Glutamatergic neuron (in vitro differentiated cells): ENCODE measurements around the gene MNAT1. TPM values are rescaled to one million over a fixed set of nuclear protein-coding genes. Genes with fewer than 3 reads are reported as not detected.

Experiments
- DNase-seq: peaks from one replicate; pipeline ENCODE4 v3.0.0; 2022
- H3K27ac Mint-ChIP-seq: one replicate; pipeline ENCODE4 v1.8.0; 2020; ENCODE audit warnings: mild to moderate bottlenecking, mixed read lengths, inconsistent platforms; ENCODE audit not compliant: unreplicated experiment
- H3K27me3 Mint-ChIP-seq: one replicate; pipeline ENCODE4 v1.8.0; 2020; ENCODE audit warnings: mild to moderate bottlenecking, moderate library complexity, mixed read lengths, inconsistent platforms; ENCODE audit not compliant: unreplicated experiment
- H3K36me3 Mint-ChIP-seq: one replicate; pipeline ENCODE4 v1.8.0; 2020; ENCODE audit warnings: mild to moderate bottlenecking, mixed read lengths, inconsistent platforms; ENCODE audit not compliant: unreplicated experiment
- H3K4me1 Mint-ChIP-seq: one replicate; pipeline ENCODE4 v1.8.0; 2020; ENCODE audit warnings: mild to moderate bottlenecking, low read depth, mixed read lengths, inconsistent platforms; ENCODE audit not compliant: unreplicated experiment
- H3K4me3 Mint-ChIP-seq: one replicate; pipeline ENCODE4 v1.8.0; 2020; ENCODE audit warnings: mild to moderate bottlenecking, mixed read lengths, inconsistent platforms; ENCODE audit not compliant: unreplicated experiment
- H3K9me3 Mint-ChIP-seq: one replicate; pipeline ENCODE4 v1.8.0; 2020; ENCODE audit warnings: mild to moderate bottlenecking, moderate library complexity, mixed read lengths, inconsistent platforms; ENCODE audit not compliant: unreplicated experiment
- total RNA-seq: library from RNA; stranded (reverse); fragmentation: NEBNext Ultra II Directional; extraction: Animal tissue kit (Norgen Biotek cat#: 25700); gene quantifications from one replicate; pipeline ENCODE4 v1.2.1, GENCODE V29; 2021; ENCODE audit not compliant: unreplicated experiment
- TF ChIP-seq, protein P1 (sequence below): fragments of 200-600 bp; sonication (generic); IDR thresholded peaks from one replicate; pipeline ENCODE4 v1.5.0; 2021; ENCODE audit not compliant: partially characterized antibody, unreplicated experiment

MNAT1 gene
- total RNA-seq, 1 donor from 2014 or later = 45.2 TPM

DNA sequence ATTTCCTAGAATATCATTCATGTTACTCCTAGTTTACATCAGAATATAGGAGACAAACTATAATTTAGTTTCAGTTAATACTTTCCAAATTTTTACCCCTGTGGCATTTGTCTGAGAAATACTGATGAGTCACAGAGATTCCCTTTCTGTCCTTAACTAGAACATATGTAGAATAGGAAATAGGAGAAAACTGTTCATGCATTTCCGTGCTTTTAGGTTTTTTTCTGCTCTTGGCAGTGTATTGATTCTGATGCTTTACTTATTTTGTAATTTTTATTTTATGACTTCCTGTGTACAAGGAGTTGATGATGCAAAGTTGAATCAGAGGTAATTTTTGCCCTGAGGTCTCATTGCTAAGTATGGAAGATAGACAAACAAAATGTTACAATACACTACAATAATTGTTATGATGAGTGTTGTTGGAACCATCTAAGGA, 23.0 kb downstream of the MNAT1 start:
- H3K27ac Mint-ChIP-seq = no peak overlapping the region

DNA sequence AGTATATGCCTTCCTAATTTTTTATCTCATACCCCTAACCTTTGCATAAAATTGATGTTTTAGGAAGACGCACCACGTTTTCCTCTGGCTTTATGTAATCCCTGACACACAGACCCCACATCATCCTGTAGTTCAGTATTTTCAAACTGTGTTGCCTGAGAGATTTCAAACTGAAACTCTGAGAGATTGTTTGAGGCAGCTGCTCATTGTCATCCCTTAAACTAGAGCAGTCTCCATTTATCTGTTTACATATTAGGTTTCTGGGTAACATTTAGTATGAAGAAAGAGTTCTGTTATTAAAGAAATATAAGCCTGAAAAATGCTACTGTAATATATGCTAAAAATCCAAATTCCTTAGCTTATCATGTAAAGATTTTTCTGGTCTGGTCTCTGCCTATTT, 24.3 kb downstream of the MNAT1 start:
- Mint-ChIP-seq H3K27ac (no peak overlapping the region), H3K4me1 (peaks cover 14% of the 10 kb centered on the region), H3K36me3 (no peaks in the 10 kb centered on the region), H3K4me3 (no peak overlapping the region), H3K9me3 (no peaks in the 10 kb centered on the region), H3K27me3 (no peaks in the 10 kb centered on the region)
- DNase-seq = no peak
- TF ChIP-seq, protein P1, sequence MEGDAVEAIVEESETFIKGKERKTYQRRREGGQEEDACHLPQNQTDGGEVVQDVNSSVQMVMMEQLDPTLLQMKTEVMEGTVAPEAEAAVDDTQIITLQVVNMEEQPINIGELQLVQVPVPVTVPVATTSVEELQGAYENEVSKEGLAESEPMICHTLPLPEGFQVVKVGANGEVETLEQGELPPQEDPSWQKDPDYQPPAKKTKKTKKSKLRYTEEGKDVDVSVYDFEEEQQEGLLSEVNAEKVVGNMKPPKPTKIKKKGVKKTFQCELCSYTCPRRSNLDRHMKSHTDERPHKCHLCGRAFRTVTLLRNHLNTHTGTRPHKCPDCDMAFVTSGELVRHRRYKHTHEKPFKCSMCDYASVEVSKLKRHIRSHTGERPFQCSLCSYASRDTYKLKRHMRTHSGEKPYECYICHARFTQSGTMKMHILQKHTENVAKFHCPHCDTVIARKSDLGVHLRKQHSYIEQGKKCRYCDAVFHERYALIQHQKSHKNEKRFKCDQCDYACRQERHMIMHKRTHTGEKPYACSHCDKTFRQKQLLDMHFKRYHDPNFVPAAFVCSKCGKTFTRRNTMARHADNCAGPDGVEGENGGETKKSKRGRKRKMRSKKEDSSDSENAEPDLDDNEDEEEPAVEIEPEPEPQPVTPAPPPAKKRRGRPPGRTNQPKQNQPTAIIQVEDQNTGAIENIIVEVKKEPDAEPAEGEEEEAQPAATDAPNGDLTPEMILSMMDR = no peak

More for the DNA sequence above, 23.0 kb downstream of the MNAT1 start:
- no peaks in the 10 kb centered on the region for H3K9me3 Mint-ChIP-seq
- no peaks in the 10 kb centered on the region for H3K27me3 Mint-ChIP-seq
- H3K4me1 Mint-ChIP-seq = peaks cover 14% of the 10 kb centered on the region
- DNase-seq = no peak
- TF ChIP-seq, protein P1 = no peak
- H3K4me3 Mint-ChIP-seq = no peak overlapping the region
- no peaks in the 10 kb centered on the region for H3K36me3 Mint-ChIP-seq

DNA sequence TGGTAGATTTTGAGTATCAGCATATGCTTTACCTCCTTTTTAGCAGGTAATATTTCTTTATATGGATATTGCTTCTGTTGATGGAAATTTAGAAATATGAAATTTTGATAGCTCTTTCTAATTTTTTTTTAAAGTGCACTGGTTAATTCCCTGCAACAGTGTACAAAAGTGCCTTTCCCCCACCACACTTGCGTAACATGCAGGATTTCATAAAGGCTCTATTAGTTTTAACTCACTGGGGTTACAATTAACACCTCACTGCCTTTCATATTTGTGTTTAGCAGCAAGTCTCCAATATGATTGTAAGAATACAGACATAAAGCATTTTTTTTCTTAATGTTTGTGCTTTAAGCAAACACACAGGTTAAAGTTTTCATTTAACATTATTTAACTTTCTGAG, 25.6 kb downstream of the MNAT1 start:
- TF ChIP-seq, protein P1 = no peak
- Mint-ChIP-seq H3K4me1 (peaks cover 14% of the 10 kb centered on the region), H3K27me3 (no peaks in the 10 kb centered on the region), H3K27ac (no peak overlapping the region), H3K36me3 (no peaks in the 10 kb centered on the region), H3K4me3 (no peak overlapping the region), H3K9me3 (peaks cover 2% of the 10 kb centered on the region)
- no peak for DNase-seq

DNA sequence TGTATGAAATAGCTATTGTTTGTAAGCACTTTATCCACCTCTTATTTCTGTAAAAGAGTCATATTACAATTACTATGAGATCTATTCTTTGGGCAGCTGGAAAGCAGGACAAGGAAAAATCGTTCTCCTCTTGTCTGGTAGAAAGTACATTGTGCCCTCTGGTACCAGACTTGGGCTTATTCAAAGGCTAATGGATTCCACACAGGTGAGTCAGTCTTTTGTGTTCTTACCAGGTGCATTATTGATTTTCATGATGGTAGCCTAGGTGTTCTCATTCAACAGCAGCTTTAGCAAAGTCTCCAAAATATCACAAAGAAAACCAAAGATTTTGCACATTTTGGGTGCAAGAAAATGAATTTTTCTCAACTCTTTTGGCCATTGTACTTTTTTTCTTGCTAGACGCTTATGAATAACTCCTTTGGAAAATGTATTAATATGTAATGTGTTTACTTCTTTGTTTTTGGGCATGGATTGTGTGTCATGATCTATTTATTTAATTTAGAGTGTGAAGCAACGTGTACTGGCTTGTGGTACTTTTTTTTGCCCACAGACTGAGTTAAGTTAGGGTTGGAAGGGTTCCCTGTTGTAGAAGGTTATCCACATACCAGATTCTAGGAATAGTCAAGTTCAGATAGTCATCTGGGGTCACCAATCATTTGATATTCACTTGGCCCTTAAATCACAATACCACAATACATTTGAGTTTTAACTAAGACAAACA, 26.2 kb downstream of the MNAT1 start:
- no peaks in the 10 kb centered on the region for H3K27me3 Mint-ChIP-seq
- no peak overlapping the region for H3K27ac Mint-ChIP-seq
- no peak for DNase-seq
- peaks cover 2% of the 10 kb centered on the region for H3K9me3 Mint-ChIP-seq
- H3K36me3 Mint-ChIP-seq = no peaks in the 10 kb centered on the region
- peaks cover 11% of the 10 kb centered on the region for H3K4me1 Mint-ChIP-seq
- TF ChIP-seq, protein P1 = no peak
- H3K4me3 Mint-ChIP-seq = no peak overlapping the region

DNA sequence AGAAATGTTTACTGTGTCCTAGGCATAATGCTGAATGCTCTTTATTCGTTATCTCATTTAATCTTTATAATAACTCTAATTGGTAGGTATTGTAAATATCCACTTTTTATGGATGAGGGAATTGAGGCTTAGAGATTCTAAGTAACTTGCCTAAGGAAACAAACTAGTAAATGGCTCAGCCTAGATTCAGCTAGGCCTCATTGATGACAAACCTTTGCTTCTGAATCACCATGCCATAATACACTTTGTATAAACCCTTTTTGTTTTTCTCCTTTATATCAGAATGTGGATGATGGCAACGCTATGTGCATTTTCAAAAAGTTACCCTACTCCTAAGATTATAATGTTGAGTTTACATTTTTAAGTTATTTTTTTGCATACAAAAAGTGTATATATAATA, 34.0 kb downstream of the MNAT1 start:
- H3K27me3 Mint-ChIP-seq = no peaks in the 10 kb centered on the region
- H3K36me3 Mint-ChIP-seq = no peaks in the 10 kb centered on the region
- TF ChIP-seq, protein P1 = no peak
- no peak overlapping the region for H3K4me3 Mint-ChIP-seq
- peaks cover 2% of the 10 kb centered on the region for H3K9me3 Mint-ChIP-seq
- no peaks in the 10 kb centered on the region for H3K4me1 Mint-ChIP-seq
- H3K27ac Mint-ChIP-seq = no peak overlapping the region
- no peak for DNase-seq
